SK-N-SH treated with all-trans-retinoic acid at 6 μM for 48 hours (cell line): ENCODE measurements around the gene EXD3.

Experiments used
- ATAC-seq: fragments of 200-7000 bp; cut with Tn5 transposase; 3 replicates; pipeline ENCODE4 v1.9.1; 2020; ENCODE audit warnings: mild to moderate bottlenecking, moderate library complexity
- BACH2 ChIP-seq: fragments of 250-450 bp; sonication (Bioruptor Pico); IDR thresholded peaks from 2 replicates; pipeline ENCODE4 v1.9.0; 2021; ENCODE audit warnings: mild to moderate bottlenecking, borderline replicate concordance
- ESRRG ChIP-seq: fragments of 250-450 bp; sonication (Bioruptor Pico); IDR thresholded peaks from 2 replicates; pipeline ENCODE4 v1.6.1; 2021; ENCODE audit warnings: mild to moderate bottlenecking
- ISL1 ChIP-seq: fragments of 250-450 bp; sonication (Bioruptor Pico); IDR thresholded peaks from 2 replicates; pipeline ENCODE4 v2.1.2; 2022; ENCODE audit warnings: mild to moderate bottlenecking, moderate library complexity
- OSR1 ChIP-seq: fragments of 250-450 bp; sonication (Bioruptor Pico); IDR thresholded peaks from 2 replicates; pipeline ENCODE4 v1.8.0; 2022; ENCODE audit warnings: moderate library complexity, mild to moderate bottlenecking, inconsistent platforms
- PATZ1 ChIP-seq: fragments of 250-450 bp; sonication (Bioruptor Pico); IDR thresholded peaks from 2 replicates; pipeline ENCODE4 v1.8.0; 2020; ENCODE audit warnings: mild to moderate bottlenecking, moderate library complexity, borderline replicate concordance
- POU6F1 ChIP-seq: fragments of 250-450 bp; sonication (Bioruptor Pico); IDR thresholded peaks from 2 replicates; pipeline ENCODE4 v1.8.0; 2021; ENCODE audit warnings: low read depth, mild to moderate bottlenecking, moderate library complexity, borderline replicate concordance
- PPARA ChIP-seq: fragments of 250-450 bp; sonication (Bioruptor Pico); IDR thresholded peaks from 2 replicates; pipeline ENCODE4 v1.5.0; 2020; ENCODE audit warnings: mild to moderate bottlenecking, borderline replicate concordance
- RARB ChIP-seq: fragments of 250-450 bp; sonication (Bioruptor Pico); IDR thresholded peaks from 2 replicates; pipeline ENCODE4 v1.8.0; 2021; ENCODE audit warnings: mild to moderate bottlenecking, moderate library complexity
- SNAI2 ChIP-seq: fragments of 250-450 bp; sonication (Bioruptor Pico); IDR thresholded peaks from 2 replicates; pipeline ENCODE4 v1.5.0; 2020; ENCODE audit warnings: mild to moderate bottlenecking, moderate library complexity
- TCF4 ChIP-seq: fragments of 250-450 bp; sonication (Bioruptor Pico); IDR thresholded peaks from 2 replicates; pipeline ENCODE4 v1.8.0; 2021; ENCODE audit warnings: mild to moderate bottlenecking, moderate library complexity, borderline replicate concordance
- ZC3H10 ChIP-seq: fragments of 250-450 bp; sonication (Bioruptor Pico); IDR thresholded peaks from 2 replicates; pipeline ENCODE4 v1.5.1; 2021; ENCODE audit warnings: mild to moderate bottlenecking, moderate library complexity
- ZFP3 ChIP-seq: fragments of 250-450 bp; sonication (Bioruptor Pico); IDR thresholded peaks from 2 replicates; pipeline ENCODE4 v1.5.0; 2020; ENCODE audit warnings: mild to moderate bottlenecking, moderate library complexity
- ZFP30 ChIP-seq: fragments of 450-650 bp; formaldehyde crosslinking; IDR thresholded peaks from 2 replicates; pipeline ENCODE4 v1.5.0; 2022; ENCODE audit warnings: mild to moderate bottlenecking, moderate library complexity
- ZNF70 ChIP-seq: fragments of 450-650 bp; formaldehyde crosslinking; IDR thresholded peaks from 2 replicates; pipeline ENCODE4 v1.5.0; 2020; ENCODE audit warnings: mild to moderate bottlenecking, moderate library complexity
- ZNF8 ChIP-seq: fragments of 450-650 bp; formaldehyde crosslinking; IDR thresholded peaks from 2 replicates; pipeline ENCODE4 v1.5.0; 2020; ENCODE audit warnings: mild to moderate bottlenecking, moderate library complexity
- TF ChIP-seq, protein P1 (sequence below): fragments of 250-450 bp; sonication (Bioruptor Pico); IDR thresholded peaks from 2 replicates; pipeline ENCODE4 v1.5.1; 2021; ENCODE audit warnings: mild to moderate bottlenecking, moderate library complexity
- TF ChIP-seq, protein P2 (sequence below): fragments of 250-450 bp; sonication (Bioruptor Pico); IDR thresholded peaks from 2 replicates; pipeline ENCODE4 v1.5.1; 2020; ENCODE audit warnings: low read depth, mild to moderate bottlenecking, moderate library complexity
- TF ChIP-seq, protein P3 (sequence below): fragments of 250-450 bp; sonication (Bioruptor Pico); IDR thresholded peaks from 2 replicates; pipeline ENCODE4 v1.5.0; 2020; ENCODE audit warnings: mild to moderate bottlenecking, moderate library complexity

The EXD3 gene

GRCh38 chr9:137429974-137430722, 7.2 kb upstream of the EXD3 start:
- ATAC-seq: peak; percentile 67
- TF ChIP-seq TCF4 (CRISPR knock-in tag) (no peak), ZFP30 (CRISPR knock-in tag) (no peak), ESRRG (CRISPR knock-in tag) (no peak), ZNF8 (CRISPR knock-in tag) (no peak)
- TF ChIP-seq, protein P1, sequence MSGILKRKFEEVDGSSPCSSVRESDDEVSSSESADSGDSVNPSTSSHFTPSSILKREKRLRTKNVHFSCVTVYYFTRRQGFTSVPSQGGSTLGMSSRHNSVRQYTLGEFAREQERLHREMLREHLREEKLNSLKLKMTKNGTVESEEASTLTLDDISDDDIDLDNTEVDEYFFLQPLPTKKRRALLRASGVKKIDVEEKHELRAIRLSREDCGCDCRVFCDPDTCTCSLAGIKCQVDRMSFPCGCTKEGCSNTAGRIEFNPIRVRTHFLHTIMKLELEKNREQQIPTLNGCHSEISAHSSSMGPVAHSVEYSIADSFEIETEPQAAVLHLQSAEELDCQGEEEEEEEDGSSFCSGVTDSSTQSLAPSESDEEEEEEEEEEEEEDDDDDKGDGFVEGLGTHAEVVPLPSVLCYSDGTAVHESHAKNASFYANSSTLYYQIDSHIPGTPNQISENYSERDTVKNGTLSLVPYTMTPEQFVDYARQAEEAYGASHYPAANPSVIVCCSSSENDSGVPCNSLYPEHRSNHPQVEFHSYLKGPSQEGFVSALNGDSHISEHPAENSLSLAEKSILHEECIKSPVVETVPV (CRISPR knock-in tag): no peak
- TF ChIP-seq, protein P2, sequence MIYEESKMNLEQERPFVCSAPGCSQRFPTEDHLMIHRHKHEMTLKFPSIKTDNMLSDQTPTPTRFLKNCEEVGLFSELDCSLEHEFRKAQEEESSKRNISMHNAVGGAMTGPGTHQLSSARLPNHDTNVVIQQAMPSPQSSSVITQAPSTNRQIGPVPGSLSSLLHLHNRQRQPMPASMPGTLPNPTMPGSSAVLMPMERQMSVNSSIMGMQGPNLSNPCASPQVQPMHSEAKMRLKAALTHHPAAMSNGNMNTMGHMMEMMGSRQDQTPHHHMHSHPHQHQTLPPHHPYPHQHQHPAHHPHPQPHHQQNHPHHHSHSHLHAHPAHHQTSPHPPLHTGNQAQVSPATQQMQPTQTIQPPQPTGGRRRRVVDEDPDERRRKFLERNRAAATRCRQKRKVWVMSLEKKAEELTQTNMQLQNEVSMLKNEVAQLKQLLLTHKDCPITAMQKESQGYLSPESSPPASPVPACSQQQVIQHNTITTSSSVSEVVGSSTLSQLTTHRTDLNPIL (CRISPR knock-in tag): no peak

DNA sequence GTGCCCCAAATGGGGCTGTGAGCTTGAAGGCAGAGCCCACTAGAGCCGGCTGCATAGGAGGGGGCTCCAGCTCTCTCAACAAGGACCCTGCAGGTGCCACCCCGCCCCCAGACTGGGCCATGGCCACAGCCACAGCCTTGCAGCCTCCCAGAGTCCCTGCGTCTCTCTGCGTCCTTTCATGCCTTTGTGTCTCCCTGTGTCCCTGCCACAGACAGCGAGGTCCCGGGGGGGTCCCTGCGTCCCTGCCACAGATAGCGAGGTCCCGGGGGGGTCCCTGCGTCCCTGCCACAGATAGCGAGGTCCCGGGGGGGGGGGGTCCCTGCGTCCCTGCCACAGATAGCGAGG, 6.6 kb upstream of the EXD3 start:
- TF ChIP-seq, protein P2 (CRISPR knock-in tag): no peak
- TF ChIP-seq RARB (CRISPR knock-in tag) (no peak), ZNF70 (CRISPR knock-in tag) (no peak), PATZ1 (CRISPR knock-in tag) (no peak), BACH2 (CRISPR knock-in tag) (no peak), ZNF8 (CRISPR knock-in tag) (no peak), ESRRG (CRISPR knock-in tag) (no peak), PPARA (CRISPR knock-in tag) (no peak), ISL1 (no peak)
- TF ChIP-seq, all 23 proteins: peak for 0
- no peak for ATAC-seq

DNA sequence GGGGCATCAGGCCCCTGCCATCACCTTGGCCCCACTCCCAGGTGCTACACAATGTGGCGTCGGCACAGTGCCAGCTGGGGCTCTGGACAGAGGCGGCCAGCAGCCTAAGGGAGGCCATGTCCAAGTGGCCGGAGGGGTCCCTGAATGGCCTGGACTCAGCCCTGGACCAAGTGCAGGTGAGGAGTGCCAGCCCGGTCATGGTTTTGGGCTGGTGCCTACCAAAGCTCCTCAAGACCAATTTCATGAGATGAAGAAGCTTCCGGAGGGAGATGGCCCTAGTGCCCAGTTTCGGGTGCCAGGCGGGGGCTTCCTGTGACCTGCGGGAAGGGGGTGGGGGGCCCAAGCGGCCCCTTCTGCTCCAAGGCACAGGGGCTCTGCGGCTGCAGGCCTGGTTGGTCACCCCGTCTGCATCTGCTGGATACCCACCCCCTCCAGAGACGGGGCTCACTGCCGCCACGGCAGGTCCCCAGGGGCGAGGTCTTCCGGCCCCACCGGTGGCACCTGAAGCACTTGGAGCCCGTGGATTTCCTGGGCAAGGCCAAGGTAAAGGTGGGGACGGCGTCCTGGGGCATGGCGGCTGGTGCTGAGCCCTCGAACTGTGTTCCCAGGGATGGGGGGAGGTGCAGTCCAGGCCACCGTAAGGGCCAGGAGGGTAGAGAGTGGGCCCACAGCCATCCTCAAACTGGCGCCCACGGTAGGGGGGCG, 6.0 kb upstream of the EXD3 start:
- no peak for ATAC-seq
- TF ChIP-seq, protein P2 (CRISPR knock-in tag): no peak
- TF ChIP-seq, protein P1 (CRISPR knock-in tag): no peak
- no peak for TF ChIP-seq ESRRG (CRISPR knock-in tag)
- TF ChIP-seq TCF4 (CRISPR knock-in tag): no peak
- no peak for TF ChIP-seq ZC3H10 (CRISPR knock-in tag)
- TF ChIP-seq, protein P3, sequence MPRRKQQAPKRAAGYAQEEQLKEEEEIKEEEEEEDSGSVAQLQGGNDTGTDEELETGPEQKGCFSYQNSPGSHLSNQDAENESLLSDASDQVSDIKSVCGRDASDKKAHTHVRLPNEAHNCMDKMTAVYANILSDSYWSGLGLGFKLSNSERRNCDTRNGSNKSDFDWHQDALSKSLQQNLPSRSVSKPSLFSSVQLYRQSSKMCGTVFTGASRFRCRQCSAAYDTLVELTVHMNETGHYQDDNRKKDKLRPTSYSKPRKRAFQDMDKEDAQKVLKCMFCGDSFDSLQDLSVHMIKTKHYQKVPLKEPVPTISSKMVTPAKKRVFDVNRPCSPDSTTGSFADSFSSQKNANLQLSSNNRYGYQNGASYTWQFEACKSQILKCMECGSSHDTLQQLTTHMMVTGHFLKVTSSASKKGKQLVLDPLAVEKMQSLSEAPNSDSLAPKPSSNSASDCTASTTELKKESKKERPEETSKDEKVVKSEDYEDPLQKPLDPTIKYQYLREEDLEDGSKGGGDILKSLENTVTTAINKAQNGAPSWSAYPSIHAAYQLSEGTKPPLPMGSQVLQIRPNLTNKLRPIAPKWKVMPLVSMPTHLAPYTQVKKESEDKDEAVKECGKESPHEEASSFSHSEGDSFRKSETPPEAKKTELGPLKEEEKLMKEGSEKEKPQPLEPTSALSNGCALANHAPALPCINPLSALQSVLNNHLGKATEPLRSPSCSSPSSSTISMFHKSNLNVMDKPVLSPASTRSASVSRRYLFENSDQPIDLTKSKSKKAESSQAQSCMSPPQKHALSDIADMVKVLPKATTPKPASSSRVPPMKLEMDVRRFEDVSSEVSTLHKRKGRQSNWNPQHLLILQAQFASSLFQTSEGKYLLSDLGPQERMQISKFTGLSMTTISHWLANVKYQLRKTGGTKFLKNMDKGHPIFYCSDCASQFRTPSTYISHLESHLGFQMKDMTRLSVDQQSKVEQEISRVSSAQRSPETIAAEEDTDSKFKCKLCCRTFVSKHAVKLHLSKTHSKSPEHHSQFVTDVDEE: no peak
- TF ChIP-seq ISL1: no peak
- TF ChIP-seq BACH2 (CRISPR knock-in tag): no peak
- TF ChIP-seq SNAI2 (CRISPR knock-in tag): no peak
- TF ChIP-seq ZFP30 (CRISPR knock-in tag): no peak
- TF ChIP-seq PPARA (CRISPR knock-in tag): no peak
- TF ChIP-seq ZNF8 (CRISPR knock-in tag): no peak
- TF ChIP-seq PATZ1 (CRISPR knock-in tag): no peak
- TF ChIP-seq POU6F1 (CRISPR knock-in tag): no peak
- TF ChIP-seq ZFP3 (CRISPR knock-in tag): no peak
- TF ChIP-seq OSR1 (CRISPR knock-in tag): no peak
- TF ChIP-seq RARB (CRISPR knock-in tag): no peak
